Upper lobe of left lung (tissue), 4 donors: Measurements from ENCODE around the gene FGB.

Source experiments
- EP300 ChIP-seq, 4 donors: sonication (generic); formaldehyde crosslinking; IDR thresholded peaks; one replicate each; pipeline ENCODE4 v1.5.1; 2017; ENCODE audit warnings: antibody characterized with exemption in 4 of 4, control low read depth in 2 of 4
- POLR2A ChIP-seq, 4 donors: fragments of 450-650 bp; IDR thresholded peaks; one replicate each; pipeline ENCODE4 v1.5.1; 2016 to 2017; ENCODE audit warnings: antibody characterized with exemption in 4 of 4, mild to moderate bottlenecking in 2 of 4
- POLR2AphosphoS5 ChIP-seq, 2 donors: sonication (generic); formaldehyde crosslinking; IDR thresholded peaks; one replicate each; pipeline ENCODE4 v1.5.1; 2017; ENCODE audit warnings: antibody characterized with exemption in 2 of 2
- TF ChIP-seq, protein P1 (sequence below), 6 experiments: fragments of 450-650 bp in 4 of 6; fragments of 200-600 bp in 2 of 6; sonication (generic) in 2 of 6; IDR thresholded peaks; one replicate each; pipeline ENCODE4 v1.5.1; 2016 to 2019; ENCODE audit warnings: antibody characterized with exemption in 6 of 6

DNA sequence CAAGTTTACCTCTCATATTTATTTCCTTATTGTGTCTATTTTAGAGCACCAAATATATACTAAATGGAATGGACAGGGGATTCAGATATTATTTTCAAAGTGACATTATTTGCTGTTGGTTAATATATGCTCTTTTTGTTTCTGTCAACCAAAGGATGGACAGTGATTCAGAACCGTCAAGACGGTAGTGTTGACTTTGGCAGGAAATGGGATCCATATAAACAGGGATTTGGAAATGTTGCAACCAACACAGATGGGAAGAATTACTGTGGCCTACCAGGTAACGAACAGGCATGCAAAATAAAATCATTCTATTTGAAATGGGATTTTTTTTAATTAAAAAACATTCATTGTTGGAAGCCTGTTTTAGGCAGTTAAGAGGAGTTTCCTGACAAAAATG lies 6.2 kb downstream of the FGB start:
- TF ChIP-seq, protein P1, sequence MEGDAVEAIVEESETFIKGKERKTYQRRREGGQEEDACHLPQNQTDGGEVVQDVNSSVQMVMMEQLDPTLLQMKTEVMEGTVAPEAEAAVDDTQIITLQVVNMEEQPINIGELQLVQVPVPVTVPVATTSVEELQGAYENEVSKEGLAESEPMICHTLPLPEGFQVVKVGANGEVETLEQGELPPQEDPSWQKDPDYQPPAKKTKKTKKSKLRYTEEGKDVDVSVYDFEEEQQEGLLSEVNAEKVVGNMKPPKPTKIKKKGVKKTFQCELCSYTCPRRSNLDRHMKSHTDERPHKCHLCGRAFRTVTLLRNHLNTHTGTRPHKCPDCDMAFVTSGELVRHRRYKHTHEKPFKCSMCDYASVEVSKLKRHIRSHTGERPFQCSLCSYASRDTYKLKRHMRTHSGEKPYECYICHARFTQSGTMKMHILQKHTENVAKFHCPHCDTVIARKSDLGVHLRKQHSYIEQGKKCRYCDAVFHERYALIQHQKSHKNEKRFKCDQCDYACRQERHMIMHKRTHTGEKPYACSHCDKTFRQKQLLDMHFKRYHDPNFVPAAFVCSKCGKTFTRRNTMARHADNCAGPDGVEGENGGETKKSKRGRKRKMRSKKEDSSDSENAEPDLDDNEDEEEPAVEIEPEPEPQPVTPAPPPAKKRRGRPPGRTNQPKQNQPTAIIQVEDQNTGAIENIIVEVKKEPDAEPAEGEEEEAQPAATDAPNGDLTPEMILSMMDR (IDR thresholded peaks at IDR 0.05), result no peak
- TF ChIP-seq EP300 (IDR thresholded peaks at IDR 0.05) (no peak), POLR2A (IDR thresholded peaks at IDR 0.05) (no peak), POLR2AphosphoS5 (IDR thresholded peaks at IDR 0.05) (no peak)
